HG02970 (cell line): ENCODE data around the gene EEA1.
"Not testable (repeated sequence)": the region's sequence is repeated elsewhere in the genome, so short reads cannot be mapped to it uniquely, and the experiment has no call there.

ENCODE experiments used
- ATAC-seq: cut with Tn5 transposase; IDR thresholded peaks from one replicate; pipeline ENCODE4 v1.9.1; 2021; ENCODE audit warnings: mild to moderate bottlenecking, moderate library complexity, moderate number of reproducible peaks; ENCODE audit not compliant: unreplicated experiment, low FRiP score

The EEA1 gene

DNA sequence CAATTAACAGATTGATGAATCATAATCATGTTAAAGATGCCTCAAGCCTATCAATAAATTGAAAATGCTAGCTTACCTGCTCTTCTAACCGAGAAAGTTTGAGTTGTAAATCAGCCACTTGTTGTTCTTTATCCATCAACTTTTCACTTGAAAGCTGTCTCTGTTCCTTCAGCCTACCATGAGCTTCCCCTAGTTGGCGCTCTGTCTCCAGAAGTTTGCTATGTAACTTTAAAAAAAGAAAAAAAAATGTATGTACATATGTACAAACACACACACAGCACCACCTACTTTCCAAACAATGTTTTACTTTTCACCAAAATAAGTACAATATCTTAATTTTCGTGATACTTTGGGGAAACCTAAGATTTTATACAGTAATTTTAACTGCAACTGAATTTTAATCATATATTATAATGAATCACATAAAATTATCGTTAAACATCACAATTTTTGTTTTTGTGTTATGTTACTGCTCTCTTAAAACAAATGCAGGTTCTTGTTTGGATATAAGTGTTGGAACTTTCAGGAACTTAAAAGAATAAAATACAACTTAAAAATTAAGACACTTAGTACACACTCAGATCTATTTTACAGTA lies 101.2 kb downstream of the EEA1 start:
- no peak for ATAC-seq

DNA sequence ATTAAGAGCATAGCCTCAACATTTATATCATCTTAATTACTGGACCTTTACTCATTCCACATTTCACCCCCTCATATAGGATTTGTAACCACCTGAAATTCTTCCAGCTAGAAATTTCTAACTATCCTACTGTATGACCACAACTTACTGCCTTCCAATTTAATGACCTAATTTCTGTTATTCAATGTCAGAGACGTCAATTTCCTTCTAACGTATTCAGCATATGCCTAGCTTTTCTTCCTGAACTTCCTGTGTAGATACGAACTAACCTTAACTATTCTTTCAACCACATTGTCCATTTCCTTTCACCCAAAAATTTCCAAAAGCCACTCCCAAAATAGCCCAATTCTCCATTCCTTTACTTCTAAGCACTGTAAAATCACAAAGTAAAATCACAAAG lies 108.0 kb downstream of the EEA1 start:
- ATAC-seq: no peak

DNA sequence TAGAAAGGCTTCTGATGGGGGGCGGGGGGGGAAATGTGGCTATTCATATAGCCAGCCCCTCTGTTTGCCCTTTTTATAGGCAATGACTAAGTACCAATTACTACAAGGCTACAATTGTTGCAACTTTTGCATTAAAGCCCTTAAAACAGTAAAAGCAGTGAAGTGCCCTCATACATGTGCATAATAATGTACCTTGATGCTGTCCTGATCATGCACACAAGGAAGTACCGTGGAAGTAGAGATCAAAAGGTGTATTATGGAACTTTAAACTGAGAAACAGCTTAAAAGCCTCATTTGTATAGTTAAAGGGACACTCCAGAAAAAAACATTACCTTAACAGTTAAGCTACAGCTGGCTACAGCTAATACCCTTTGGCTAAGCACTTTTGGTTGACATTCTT lies 114.5 kb downstream of the EEA1 start:
- no peak for ATAC-seq

DNA sequence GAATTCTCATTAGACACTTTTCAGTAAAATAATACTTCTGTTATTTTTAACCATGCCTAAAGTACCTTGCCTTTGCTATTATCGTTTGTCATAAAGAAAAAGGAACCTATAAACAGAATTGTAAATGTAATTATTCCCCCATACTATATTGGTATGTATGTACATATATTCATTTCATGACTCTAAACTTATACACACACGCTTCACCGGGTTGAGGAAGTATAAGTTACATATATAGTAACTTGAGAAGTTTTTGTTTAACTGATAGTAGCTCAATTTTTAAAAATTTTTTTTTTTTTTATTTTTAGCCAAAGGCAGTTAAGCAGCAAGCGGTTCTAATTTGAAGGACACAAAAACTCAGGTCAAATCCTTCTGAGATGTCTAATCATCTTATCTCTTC lies 118.7 kb downstream of the EEA1 start:
- ATAC-seq: no peak

DNA sequence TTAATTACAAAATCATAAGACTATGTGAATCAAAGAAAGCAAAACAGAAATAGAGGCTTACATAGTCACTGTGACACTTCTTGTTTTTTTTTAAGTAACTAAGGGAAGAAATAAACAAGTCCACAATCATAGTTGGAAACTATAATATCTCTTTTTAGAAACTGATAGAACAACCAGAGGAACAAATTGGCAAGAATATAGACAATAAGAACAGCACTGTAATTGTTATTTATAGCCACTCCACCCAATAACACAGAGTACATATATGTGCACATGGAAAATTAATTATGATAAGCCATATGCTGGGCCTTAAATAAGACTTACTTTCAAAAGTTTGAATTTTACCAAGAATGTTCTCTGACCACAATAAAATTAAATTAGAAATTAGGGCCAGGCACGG lies 125.2 kb downstream of the EEA1 start:
- ATAC-seq: no peak

DNA sequence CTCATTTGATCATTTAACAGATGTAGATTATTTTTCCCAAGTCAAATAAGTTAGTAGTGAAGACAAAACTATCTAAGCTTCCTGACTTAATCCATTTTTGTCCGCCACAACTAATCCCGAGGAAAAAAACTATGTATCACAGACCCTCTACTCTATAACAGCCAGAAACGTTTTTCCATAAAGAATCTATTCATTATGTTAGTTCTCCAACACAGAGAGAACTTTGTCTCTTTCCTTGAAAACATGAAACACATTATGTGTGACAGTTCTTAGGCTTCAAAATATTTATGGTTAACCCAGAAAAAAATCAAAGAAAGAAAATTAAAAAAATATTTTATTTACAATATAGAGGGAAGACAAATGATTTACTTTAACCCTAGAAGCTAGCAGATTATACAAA lies 126.2 kb downstream of the EEA1 start:
- ATAC-seq: no peak

DNA sequence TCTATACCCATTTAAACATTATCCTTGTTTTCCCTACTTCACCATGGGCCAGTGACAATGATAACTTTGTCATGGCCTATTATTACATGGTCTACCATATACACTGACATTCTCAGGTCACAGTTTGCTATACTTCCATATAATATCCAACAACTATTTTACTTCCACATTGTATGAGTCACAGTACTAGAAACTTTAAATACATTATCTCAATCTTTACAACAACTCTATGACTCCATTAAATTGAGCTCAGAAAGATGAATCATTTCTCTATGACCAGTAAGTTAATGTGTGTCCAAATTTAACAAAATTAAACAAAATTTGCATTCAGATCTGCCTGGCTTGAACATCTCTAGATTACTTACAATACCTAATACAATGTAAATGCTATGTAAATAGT lies 132.4 kb downstream of the EEA1 start:
- no peak for ATAC-seq

DNA sequence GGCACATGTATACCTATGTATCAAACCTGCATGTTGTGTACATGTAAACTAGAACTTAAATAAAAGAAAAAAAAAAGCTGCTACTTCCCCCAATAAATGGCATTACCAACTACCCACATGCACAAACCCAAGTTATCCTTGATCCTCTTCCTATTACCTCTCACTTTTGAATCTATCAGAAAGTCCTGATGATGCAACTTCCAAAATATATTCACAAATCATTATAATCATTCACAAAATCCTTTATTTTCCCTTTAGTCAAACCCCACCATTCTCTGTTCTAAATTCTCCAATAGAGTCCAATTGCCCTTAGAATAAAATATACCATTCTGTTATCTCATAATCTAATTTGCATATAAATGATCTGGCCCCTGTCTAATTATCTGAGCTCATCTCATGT lies 134.3 kb downstream of the EEA1 start:
- no peak for ATAC-seq

DNA sequence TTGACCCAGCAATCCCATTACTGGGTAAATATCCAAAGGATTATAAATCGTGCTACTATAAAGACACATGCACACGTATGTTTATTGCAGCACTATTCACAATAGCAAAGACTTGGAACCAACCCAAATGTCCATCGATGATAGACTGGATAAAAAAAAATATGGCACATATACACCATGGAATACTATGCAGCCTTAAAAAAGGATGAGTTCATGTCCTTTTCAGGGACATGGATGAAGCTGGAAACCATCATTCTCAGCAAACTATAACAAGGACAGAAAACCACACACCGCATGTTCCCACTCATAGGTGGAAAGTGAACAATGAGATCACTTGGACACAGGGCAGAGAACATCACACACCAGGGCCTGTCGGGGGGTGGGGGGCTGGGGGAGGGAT lies 134.7 kb downstream of the EEA1 start:
- not testable (repeated sequence) for ATAC-seq

DNA sequence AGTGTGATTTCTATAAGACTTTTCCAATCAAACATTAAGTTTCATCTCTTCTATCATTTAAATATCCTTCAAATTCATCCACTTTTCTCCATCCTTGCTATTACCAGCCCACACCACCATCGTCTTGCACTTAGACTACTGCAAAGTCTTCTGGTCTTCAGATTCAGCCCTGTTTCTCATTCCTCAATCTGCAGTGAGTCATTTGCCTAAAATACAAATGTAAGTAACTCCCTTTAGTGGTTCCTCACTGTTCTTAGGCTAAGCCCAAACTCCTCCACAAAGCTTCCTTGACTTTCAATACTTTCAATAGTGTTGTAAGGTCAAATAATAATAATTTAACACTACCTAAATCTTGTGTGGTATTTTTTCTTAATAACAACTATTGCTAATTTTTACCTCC lies 143.1 kb downstream of the EEA1 start:
- no peak for ATAC-seq

DNA sequence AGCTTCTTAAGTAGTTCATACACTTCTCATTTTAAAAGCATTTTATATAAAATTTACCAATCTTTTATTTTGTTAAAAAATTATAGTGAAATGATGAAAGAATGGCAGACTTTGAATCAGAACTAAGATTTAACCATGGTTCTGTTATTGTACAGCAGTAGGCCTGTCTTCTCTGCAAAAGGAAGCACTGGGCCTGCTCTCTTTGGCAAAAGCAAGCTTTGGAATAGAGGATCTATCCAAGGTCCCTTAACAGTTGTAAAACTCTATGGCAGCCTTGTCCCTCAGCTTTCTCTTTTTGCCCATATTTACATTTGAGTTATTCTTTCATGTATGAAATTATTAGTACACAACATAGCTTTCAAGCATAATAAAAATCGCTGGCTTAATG lies 143.5 kb downstream of the EEA1 start:
- no peak for ATAC-seq

DNA sequence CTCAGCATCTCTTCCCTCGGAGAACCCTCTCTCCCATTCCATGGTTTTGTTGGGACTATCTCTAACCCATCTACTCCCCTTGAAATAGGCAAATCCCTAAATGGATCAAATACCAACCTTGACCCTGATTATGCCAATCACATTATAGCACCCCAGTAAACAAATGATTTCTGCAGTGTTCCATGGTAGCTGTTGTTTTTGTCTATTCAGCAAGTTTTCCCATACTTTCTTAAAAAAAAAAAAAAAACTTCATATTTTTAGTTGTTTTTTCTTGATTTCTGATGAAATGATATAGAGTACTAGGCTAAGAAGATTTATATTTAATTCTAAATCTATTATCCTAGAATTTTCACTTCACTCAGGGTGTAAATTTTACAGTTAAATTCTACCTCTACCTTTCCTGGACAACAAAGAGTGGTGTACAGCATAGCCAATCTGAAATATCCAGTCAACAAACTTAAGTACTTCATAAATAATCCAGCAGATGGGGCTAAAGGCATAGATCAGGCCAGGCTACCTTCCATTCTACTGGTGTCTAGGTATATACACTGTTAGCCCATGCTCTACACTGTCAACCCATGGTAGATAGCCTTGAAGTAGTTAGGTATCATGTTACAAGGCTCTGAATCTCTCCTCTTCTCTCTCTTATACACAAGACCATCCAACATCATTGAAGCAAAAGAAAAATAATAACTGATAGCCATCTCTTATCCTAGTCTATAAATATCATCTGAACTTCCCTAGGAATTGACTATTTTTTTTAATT lies 144.1 kb downstream of the EEA1 start:
- ATAC-seq: peak; percentile 90

DNA sequence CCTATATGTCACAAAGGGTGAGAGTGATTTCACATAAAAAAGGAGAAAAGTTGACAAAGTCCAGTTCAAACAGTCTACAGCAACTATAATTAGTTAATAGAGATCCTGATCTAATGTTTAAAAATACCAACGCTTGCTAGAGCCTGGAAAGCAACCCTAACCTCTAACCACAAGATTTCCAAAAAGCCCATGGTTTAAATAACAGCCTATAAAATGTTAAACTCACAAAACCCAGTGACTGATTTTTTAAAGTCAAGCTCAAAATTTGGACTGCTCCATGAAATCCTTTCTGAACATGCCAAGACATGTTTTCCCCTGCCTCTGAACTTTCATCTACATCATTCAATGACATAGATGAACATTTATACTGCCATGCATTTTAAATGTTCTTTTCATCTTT lies 144.7 kb downstream of the EEA1 start:
- ATAC-seq: no peak

DNA sequence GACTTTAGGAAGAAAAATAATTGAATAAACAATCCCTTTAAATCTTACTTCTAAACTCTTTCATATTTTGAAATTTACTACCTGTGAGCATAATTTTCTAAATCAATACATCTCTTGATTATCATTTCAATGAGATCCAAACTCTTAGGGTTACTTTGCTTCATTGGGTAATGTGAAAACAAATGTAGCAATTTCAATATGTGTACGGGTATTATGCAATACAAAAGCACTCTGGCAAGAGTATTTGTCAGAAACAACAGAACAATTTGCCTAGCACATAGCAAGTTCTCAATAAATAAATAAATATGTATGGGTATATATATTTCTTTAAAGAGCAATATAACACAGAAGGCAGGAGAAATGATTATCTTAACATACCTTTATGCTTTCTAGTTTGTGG lies 149.2 kb downstream of the EEA1 start:
- no peak for ATAC-seq

DNA sequence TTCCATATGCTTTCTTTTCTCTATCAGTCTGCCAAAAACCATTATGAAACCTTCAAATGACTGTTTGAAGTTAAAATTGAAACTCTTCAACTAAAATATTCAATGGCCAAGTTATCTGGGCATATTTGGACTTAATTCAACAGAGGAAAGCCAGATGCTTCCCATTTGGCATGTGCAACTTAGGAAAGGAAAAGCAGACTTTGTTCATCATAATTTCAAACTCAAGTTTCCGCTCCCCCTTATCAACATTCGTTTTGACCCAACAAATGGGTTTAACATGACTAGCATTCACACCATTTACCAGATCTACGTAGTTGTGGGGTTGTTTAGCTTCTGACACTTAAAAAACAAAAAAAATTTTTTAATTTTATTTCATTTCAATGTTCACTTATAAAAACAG lies 150.6 kb downstream of the EEA1 start:
- no peak for ATAC-seq

DNA sequence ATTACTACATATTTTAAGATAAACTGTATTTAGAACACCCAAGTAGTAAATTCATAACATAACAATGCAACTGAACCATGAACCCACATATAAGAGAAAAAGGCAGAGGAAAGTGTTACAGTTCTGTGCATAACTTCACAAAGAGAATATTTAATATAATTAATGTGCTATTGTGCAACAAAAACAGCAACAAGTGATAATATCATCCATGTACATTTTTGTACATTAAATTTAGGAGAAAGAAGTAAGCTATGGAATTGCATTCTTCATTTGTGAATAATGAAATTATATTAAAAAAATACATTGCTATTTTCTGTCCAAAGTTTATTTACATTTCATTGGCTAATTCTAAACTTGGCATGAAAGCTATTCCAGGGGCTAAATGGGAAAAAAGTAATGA lies 153.7 kb downstream of the EEA1 start:
- no peak for ATAC-seq

DNA sequence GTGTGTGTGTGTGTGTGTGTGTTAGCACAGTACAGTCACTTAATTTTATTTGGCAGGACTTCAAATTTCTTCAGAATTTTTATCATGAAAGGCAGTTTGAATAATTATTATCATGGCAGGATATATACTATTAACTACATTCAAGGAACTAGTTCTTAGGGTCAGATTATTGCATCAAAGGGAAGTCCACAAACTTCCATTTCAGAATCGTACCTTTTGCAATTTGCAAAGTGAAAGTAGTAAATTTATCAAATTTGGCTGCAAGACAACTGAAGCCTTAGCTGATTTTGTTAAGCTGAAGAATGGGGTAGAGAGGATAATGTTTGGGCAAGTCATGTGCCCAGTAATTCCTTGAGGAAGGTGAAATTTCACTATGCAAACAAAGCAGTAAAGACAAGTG lies 158.1 kb downstream of the EEA1 start:
- no peak for ATAC-seq

DNA sequence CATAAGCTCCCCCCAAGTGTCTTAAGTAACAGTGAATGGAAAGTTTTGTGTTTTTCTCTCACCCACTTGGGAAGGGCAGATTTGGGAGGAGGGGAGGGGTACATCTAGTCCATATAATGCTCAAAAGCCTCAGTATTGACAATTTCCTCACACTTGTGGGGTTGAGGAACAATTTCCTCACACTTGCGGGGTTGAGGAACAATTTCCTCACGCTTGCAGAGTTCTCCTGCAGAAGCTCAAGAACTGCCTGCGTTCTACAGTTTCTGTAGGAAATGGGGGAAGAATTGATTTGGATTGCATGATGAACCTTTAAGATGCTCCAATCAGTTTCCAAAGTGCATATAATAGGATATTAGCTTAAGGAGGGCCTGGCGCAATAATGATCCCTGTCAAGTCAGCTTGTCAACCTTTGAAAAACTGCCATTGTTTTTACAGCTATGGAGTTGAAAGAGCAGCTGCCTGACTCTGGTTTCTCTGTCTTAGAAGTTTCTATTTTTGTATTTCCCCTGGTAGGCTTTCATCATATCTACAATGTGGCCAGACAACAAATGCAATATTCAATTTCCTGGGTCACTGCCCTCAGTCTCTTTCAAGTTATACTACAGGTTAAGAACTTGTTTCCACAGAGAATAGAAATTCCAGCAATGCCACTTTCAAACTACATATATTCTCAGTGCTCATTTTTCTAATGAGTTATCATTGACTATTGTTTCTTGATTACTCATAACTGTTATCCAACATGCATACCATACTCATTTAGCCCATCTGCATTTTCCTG lies 159.8 kb downstream of the EEA1 start:
- ATAC-seq: no peak

DNA sequence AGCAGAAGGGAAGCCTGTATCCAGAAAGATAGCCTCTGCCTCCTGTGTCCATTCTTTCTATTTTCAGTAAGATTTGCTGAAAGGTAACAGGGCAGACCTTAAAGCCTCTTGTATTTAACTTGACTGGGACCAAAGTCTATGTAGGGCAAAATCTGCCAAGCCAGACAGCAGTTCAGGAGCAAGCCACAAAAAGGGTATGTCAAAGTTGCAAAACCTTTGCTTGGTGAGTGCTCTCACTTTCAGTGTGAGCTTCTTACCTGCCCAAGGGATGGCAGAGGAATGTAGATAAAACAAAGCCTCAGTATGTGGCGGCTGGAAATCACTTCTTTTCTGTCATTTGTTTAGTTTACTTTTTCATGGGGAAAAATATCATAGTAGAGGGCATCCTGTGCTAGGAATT lies 163.2 kb downstream of the EEA1 start:
- no peak for ATAC-seq

DNA sequence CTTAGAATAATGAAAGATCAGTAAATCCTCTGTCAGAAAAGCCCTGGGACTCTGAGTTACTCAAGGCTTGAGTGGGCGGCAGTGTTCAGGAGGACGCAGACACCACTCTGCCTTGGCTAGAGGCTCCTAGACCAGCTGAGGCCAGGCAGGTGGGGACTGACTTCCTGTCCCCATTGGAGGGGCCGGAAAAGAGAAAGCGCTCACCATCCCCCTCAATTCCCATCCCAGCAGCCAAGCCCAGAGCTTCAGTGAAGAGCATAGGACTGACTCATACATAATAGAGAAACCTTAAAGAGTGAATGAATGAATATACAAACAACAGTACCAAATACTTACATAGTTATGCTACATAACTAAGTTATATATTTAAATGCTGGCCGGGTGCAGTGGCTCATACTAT lies 164.3 kb downstream of the EEA1 start:
- ATAC-seq: no peak

DNA sequence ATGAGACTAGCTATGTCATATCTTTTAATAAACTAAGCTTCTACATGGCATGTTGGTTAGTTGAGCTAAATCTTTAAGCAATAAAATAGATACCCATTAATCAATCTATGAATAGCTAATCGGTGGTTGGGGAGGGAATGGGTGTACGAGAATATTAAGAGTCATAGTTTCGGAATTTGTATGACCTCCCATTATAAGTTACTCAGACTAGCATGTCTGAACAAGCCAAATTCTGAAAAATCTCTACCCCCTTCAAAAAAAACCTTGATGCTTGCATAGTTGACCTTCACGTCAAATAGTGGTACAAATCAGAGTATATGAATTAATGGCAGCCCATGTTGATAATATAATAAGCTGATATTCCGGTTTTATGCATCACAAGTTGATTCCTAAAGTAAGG lies 166.3 kb downstream of the EEA1 start:
- ATAC-seq: no peak
